ENCODE results near the gene LIMD2.

- TF ChIP-seq CTCF (IDR thresholded peaks at IDR 0.05) (no peak), EP300 (IDR thresholded peaks at IDR 0.05) (no peak), POLR2A (IDR thresholded peaks at IDR 0.05; ENCODE audit: low read depth) (no peak), POLR2AphosphoS5 (IDR thresholded peaks at IDR 0.05) (no peak)
Measured at GRCh38 chr17:63682441-63682840, 17.5 kb downstream of the LIMD2 start.
